Uterus (tissue), 2 donors: Measurements from ENCODE around the gene TTI1.

Experiments used
- POLR2A ChIP-seq, 2 donors: fragments of 450-650 bp; IDR thresholded peaks; one replicate each; pipeline ENCODE4 v1.6.1; 2016; ENCODE audit warnings: antibody characterized with exemption in 2 of 2, mild to moderate bottlenecking in 1 of 2, moderate library complexity in 1 of 2
- TF ChIP-seq, protein P1 (sequence below), 4 experiments: fragments of 200-600 bp in 2 of 4; fragments of 450-650 bp in 2 of 4; sonication (generic) in 2 of 4; IDR thresholded peaks; one replicate each; pipeline ENCODE4 v1.5.1; 2016 to 2019; ENCODE audit warnings: antibody characterized with exemption in 4 of 4, mild to moderate bottlenecking in 2 of 4, moderate library complexity in 1 of 4

DNA sequence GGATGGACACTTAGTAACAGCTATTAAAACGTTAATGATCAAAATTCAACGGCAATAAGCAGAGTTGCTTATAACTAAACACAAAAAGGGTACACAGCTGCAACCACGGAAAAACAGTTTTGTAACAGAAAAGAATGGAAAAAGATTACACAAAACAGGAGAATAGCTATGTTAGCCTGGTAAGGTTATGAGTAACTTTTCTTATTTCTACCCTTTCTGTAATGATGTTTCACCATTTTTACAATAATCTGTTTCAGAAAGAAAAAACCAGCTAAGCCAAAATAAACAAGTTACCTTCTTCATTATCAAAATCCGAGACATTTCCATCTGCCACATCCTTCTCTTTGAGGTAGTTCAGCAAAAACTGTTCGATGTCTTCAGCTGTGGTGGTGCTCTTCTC lies 27.4 kb downstream of the TTI1 start:
- no peak for TF ChIP-seq POLR2A (IDR thresholded peaks at IDR 0.05)
- TF ChIP-seq, protein P1, sequence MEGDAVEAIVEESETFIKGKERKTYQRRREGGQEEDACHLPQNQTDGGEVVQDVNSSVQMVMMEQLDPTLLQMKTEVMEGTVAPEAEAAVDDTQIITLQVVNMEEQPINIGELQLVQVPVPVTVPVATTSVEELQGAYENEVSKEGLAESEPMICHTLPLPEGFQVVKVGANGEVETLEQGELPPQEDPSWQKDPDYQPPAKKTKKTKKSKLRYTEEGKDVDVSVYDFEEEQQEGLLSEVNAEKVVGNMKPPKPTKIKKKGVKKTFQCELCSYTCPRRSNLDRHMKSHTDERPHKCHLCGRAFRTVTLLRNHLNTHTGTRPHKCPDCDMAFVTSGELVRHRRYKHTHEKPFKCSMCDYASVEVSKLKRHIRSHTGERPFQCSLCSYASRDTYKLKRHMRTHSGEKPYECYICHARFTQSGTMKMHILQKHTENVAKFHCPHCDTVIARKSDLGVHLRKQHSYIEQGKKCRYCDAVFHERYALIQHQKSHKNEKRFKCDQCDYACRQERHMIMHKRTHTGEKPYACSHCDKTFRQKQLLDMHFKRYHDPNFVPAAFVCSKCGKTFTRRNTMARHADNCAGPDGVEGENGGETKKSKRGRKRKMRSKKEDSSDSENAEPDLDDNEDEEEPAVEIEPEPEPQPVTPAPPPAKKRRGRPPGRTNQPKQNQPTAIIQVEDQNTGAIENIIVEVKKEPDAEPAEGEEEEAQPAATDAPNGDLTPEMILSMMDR (IDR thresholded peaks at IDR 0.05) = no peak
